ENCODE data around the gene UIMC1.

UIMC1 gene

GRCh38 chr5:176869501-176870109, 137.0 kb downstream of the UIMC1 start:
- DNase-seq (ENCODE audit: low read depth) = no peak

- no peak for DNase-seq (ENCODE audit: low read depth)
Observed at GRCh38 chr5:176868731-176869130, 137.8 kb downstream of the UIMC1 start.

- no peak for DNase-seq (ENCODE audit: low read depth)
Observed at GRCh38 chr5:176868126-176868525, 138.5 kb downstream of the UIMC1 start.

GRCh38 chr5:176866707-176867310, 139.8 kb downstream of the UIMC1 start:
- no peak for DNase-seq (ENCODE audit: low read depth)

GRCh38 chr5:176865964-176866363, 140.6 kb downstream of the UIMC1 start:
- DNase-seq (ENCODE audit: low read depth) = no peak

GRCh38 chr5:176864755-176865154, 141.8 kb downstream of the UIMC1 start:
- DNase-seq (ENCODE audit: low read depth) = no peak

GRCh38 chr5:176863765-176864098, 142.8 kb downstream of the UIMC1 start:
- DNase-seq (ENCODE audit: low read depth) = no peak

- DNase-seq (ENCODE audit: low read depth) = no peak
Observed at GRCh38 chr5:176863041-176863764, 143.4 kb downstream of the UIMC1 start.

- no peak for DNase-seq (ENCODE audit: low read depth)
Observed at GRCh38 chr5:176862330-176862995, 144.1 kb downstream of the UIMC1 start.

GRCh38 chr5:176861276-176861675, 145.3 kb downstream of the UIMC1 start:
- no peak for DNase-seq (ENCODE audit: low read depth)

GRCh38 chr5:176860381-176860780, 146.2 kb downstream of the UIMC1 start:
- DNase-seq (ENCODE audit: low read depth) = no peak

- DNase-seq (ENCODE audit: low read depth) = no peak
Observed at GRCh38 chr5:176859916-176860315, 146.7 kb downstream of the UIMC1 start.

- DNase-seq (ENCODE audit: low read depth) = no peak
Observed at GRCh38 chr5:176857894-176858273, 148.7 kb downstream of the UIMC1 start.

- DNase-seq (ENCODE audit: low read depth) = no peak
Observed at GRCh38 chr5:176857216-176857893, 149.2 kb downstream of the UIMC1 start.

GRCh38 chr5:176856746-176857145, 149.8 kb downstream of the UIMC1 start:
- DNase-seq (ENCODE audit: low read depth) = no peak

GRCh38 chr5:176855598-176855997, 151.0 kb downstream of the UIMC1 start:
- no peak for DNase-seq (ENCODE audit: low read depth)

All from CMK (cell line).